ENCODE results near the gene COX4I1. TPM values are rescaled to one million over a fixed set of nuclear protein-coding genes. Genes with fewer than 3 reads are reported as not detected.

COX4I1 gene
- polyA plus RNA-seq, 3 donors, result 342 to 440 (median 390) TPM

GRCh38 chr16:85757341-85757822 is 42.1 kb upstream of the COX4I1 start:
- DNase-seq (ENCODE audit: extremely low read depth in 1 of 11, low read depth in 9 of 11, low spot score in 4 of 11), result no peak

GRCh38 chr16:85759136-85759535 is 40.4 kb upstream of the COX4I1 start:
- DNase-seq (ENCODE audit: extremely low read depth in 1 of 11, low read depth in 9 of 11, low spot score in 4 of 11), result no peak

DNA sequence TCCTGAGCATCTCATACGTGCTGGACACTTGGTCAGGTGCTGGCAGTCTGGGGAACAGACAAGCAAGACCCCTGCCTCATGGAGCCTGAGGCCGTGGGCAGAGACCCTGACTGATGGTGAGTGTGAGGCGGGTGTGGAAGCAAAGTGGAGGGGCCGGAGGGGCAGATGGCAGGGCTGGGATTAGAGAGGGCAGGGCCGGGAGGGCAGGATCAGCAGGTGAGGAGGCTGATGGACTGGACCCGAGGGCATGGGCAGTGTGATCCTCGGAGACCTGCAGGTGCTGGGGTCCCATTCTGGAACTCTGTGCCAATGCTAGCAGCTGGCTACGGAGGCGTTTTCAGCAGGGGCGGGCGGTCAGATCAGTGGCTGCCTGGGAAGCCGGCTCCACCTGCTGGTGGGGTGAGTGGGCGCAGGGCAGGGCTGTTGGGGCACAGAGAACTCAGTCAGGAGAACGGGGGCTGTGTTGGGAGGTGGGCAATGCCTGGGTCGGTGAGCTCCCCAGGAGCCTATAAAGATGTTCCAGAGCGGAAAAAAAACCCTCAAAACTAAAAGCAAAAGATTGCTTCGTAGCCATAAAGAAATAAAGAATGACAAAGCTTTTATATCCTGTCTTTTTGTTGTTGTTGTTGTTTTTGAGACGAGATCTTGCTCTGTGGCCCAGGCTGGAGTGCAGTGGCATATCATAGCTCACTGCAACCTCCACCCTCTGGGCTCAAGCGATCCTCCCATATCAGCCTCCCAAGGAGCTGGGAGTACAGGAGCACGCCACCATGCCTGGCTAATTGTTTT is 39.7 kb upstream of the COX4I1 start:
- DNase-seq (ENCODE audit: extremely low read depth in 1 of 11, low read depth in 9 of 11, low spot score in 4 of 11), result no peak

DNA sequence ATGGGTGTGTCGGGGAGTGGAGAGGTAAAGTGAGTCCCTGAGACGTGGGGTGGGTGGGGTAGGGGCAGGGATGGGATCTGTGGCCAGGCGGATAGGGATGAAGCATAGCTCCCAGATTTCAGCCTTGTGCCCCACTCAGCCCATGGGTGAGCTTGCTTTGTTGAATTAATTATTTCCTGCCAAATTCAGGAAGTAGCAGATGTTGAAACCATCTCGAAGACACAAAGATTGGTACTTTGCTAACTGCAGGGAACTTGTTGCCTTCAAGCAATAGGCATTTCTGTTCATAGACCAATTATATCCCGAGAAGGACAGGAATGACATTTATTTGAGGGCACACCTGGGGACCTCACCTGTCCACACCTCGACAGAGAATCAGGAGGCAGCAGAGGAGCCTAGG is 37.6 kb upstream of the COX4I1 start:
- no peak for DNase-seq (ENCODE audit: extremely low read depth in 1 of 11, low read depth in 9 of 11, low spot score in 4 of 11)

DNA sequence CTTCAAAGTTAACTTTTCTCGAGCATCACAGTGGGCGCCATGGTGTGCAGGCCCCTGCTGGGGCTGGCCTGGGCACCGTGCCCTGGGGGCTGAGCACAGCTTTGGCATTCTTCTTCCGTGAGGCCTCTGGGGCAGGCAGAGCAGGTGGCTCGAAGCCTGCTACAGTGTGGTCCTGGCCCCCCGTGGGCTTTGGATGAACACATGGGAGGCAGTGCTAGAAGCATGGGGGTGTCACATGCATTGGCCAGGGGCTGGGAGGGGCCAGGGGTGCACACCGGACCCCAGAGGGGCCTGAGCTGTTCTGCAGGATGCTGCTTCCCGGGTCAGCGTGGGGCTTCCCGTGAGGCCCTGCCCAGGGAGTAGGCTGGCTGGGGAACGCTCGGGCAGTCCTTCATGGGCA is 36.5 kb upstream of the COX4I1 start:
- no peak for DNase-seq (ENCODE audit: extremely low read depth in 1 of 11, low read depth in 9 of 11, low spot score in 4 of 11)

DNA sequence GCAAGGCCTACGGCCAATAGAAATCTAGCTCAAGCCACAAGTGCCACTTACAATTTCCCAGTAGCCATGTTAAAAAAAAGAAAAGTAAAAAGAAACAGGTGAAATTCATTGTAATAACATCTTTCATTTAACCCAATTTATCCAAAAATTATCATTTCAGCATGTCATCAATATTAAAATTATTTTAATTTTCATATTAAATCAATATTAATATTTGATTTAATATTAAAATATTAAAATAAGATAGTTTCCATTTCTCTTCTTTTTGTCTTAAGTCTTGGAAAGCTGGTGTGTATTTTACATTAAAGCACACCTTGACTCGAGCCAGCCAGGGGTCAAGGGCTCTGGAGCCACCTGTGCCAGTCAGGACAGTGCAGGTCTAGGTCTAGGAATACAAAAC is 35.9 kb upstream of the COX4I1 start:
- DNase-seq (ENCODE audit: extremely low read depth in 1 of 11, low read depth in 9 of 11, low spot score in 4 of 11), result no peak

DNA sequence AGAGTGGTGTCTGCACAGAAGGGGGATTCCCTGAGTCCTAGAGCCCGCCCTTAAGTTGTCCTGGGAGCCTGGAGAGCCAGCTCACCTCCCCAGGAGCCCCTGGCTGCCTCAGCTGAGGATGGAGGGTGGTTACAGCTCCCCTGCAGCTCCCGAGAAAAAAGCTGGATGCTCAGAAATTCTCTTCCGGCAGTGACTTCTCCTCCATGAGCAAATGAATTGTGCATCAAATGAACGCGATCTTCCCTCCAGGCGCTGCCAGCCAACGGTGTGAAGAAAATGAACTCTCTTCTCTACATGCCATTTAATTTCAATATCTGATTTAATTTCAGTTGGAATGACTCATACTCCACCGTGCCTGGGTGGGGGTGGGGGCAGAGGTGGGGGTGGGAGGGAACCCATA is 34.3 kb upstream of the COX4I1 start:
- DNase-seq (ENCODE audit: extremely low read depth in 1 of 11, low read depth in 9 of 11, low spot score in 4 of 11), result no peak

GRCh38 chr16:85765767-85766166 is 33.7 kb upstream of the COX4I1 start:
- DNase-seq (ENCODE audit: extremely low read depth in 1 of 11, low read depth in 9 of 11, low spot score in 4 of 11), result no peak

- no peak for DNase-seq (ENCODE audit: extremely low read depth in 1 of 11, low read depth in 9 of 11, low spot score in 4 of 11)
Measured at GRCh38 chr16:85767531-85767930, 32.0 kb upstream of the COX4I1 start.

- DNase-seq (ENCODE audit: extremely low read depth in 1 of 11, low read depth in 9 of 11, low spot score in 4 of 11), result no peak
Measured at GRCh38 chr16:85768199-85768598, 31.3 kb upstream of the COX4I1 start.

- no peak for DNase-seq (ENCODE audit: extremely low read depth in 1 of 11, low read depth in 9 of 11, low spot score in 4 of 11)
Measured at GRCh38 chr16:85770741-85771140, 28.8 kb upstream of the COX4I1 start.

DNA sequence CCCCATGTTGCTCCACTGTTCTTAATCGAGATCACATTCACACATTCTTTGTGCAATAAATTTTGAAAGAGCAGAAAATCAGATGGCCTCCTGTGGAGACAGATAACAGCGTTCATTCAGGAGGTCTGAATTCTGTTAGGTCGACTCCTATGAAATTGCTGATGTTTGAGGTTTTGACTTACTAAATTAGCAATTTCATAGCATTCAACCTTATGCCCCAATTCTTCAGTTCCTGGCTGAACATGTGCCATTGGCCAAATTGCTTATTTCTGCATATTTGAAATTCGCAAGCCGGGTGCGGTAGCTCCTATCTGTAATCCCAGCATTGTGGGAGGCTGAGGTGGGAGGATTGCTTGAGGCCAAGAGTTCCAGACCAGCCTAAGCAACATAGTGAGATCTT is 26.5 kb upstream of the COX4I1 start:
- no peak for DNase-seq (ENCODE audit: extremely low read depth in 1 of 11, low read depth in 9 of 11, low spot score in 4 of 11)

- DNase-seq (ENCODE audit: extremely low read depth in 1 of 11, low read depth in 9 of 11, low spot score in 4 of 11), result no peak
Measured at GRCh38 chr16:85774136-85774535, 25.4 kb upstream of the COX4I1 start.

DNA sequence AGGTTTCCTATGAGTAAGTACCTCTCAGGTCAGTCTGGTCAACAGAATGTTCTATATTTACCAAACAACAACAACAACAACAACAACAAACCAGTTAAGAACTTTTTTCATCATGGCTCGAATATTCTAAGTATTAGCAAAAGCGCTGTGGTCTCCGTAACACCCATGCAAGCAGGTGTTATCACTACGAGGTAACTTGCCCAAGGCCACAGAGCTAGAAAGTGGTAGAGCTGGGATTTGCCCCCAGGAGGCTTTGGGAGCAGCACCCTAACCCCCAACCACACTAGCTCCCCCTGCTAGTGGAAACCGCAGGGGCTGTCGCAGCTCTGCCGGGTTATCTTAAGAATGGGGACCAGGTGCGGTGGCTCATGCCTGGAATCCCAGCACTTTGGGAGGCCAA is 24.7 kb upstream of the COX4I1 start:
- no peak for DNase-seq (ENCODE audit: extremely low read depth in 1 of 11, low read depth in 9 of 11, low spot score in 4 of 11)

GRCh38 chr16:85777583-85778310 is 21.7 kb upstream of the COX4I1 start:
- DNase-seq (ENCODE audit: extremely low read depth in 1 of 11, low read depth in 9 of 11, low spot score in 4 of 11), result no peak

DNA sequence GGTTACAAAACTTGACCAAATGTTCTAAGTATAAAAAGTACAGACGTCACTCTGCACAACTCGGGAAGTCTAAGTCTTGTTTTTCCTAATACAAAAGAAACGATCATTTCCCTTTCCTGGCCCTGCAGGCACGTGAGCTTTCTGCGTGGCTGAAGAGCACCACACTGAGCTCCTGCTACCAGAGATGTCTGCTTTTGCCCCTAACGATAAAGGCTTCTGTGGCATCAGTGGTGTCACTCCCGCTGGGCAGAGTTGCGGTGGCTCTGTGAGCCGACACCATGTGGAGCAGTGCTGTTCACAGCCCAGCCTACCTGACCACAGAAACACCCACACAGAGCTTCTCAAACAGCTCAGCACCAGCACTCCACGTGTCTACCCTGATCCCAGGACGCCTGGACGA is 20.6 kb upstream of the COX4I1 start:
- no peak for DNase-seq (ENCODE audit: extremely low read depth in 1 of 11, low read depth in 9 of 11, low spot score in 4 of 11)

DNA sequence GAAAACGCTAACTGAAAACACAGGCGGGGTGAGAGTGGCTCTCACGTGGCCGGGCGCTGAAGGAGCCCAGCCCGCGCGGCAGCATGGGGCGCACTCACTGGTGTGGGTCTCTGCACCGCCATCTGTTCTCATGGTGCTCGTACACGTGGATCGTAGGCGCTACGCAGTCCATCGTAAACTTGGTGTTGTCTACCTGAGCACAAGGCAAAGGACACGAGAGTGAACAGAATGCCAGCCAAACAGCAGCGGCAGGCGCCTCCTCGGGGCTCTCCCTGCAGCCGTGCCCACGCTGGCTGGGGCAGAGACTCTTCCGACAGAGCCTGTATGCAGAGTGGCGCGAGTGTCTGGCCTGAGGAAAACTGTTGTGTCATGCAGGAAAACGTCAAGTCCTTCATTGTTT is 19.2 kb upstream of the COX4I1 start:
- no peak for DNase-seq (ENCODE audit: extremely low read depth in 1 of 11, low read depth in 9 of 11, low spot score in 4 of 11)

DNA sequence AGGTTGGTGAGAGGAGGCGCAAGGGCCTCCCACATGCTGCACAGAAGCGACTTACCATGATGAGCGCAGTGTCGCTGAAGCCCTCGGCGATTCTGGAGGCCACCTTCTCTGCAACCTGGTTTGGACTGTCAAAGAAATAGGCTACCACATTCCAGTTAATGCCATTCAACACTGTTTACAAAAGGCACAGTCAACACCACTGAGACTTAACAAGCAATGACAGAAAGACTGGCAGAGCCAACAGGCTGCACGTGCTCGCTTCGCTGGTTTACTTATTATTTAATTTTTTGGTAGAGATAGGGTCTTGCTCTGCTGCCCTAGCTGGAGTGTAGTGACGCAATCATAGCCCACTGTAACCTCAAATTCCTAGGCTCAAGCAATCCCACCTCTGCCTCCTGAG is 18.3 kb upstream of the COX4I1 start:
- no peak for DNase-seq (ENCODE audit: extremely low read depth in 1 of 11, low read depth in 9 of 11, low spot score in 4 of 11)

DNA sequence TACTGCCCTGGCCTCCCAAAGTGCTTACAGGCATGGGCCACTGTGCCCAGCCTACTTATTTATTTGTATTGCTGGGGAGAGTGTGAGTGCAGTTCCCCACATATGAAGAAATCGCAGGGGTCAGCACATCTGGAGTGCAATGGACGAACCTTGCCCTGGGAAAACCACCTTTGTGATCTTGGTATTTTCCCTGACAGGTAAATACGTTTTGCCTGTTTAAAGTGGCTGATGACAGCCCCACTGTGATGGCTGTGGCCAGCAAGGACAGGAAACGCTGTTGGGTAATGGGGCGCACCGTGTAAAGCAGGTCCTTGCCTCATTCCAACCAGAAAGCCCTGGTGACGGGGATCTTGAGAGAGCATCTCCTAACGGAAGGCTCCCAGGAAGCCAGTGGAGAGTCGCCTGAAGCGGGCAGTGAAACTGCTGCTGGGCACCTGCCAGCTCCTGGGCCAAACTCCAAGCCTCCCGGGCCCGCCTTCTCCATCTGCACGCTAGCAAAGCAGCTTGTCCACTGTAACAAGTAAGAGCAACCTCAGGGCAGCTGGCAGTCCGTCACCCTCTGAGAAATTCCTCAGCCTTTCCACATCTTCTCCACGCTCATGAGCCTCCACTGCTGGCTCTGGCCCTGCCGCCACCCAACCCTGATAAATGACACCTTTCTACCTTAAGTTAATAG is 17.7 kb upstream of the COX4I1 start:
- no peak for DNase-seq (ENCODE audit: extremely low read depth in 1 of 11, low read depth in 9 of 11, low spot score in 4 of 11)

DNA sequence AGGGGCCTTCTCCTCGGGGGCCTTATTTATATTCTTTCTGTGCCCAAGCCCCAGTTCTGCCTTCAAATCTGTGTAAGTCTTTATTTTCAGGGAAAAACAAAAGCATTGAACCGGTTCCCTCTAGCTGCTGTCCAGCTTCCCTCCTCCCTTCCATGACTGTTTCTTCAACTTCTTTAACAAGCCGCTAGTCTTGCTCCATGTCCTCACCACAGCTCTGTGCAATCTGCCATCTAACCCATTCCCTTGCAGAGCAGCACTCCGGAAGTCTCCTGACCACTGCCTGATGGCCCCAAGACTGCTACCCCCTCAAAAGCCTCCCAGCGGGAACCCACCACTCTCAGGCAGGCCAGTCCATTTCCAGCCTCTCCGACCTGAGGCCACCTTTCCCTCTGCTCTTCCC is 17.0 kb upstream of the COX4I1 start:
- no peak for DNase-seq (ENCODE audit: extremely low read depth in 1 of 11, low read depth in 9 of 11, low spot score in 4 of 11)

Data from renal cortex interstitium (tissue), 11 donors.